Measurements from ENCODE around the gene GAR1.
"Not testable (repeated sequence)": the region's sequence is repeated elsewhere in the genome, so short reads cannot be mapped to it uniquely, and the experiment has no call there.

The GAR1 gene

GRCh38 chr4:109815151-109816081, at the start of gene GAR1:
TSS of gene GAR1 (plus strand) at chr4:109815762. CDS start at chr4:109816165, 403 bp downstream.
- peak; percentile 86 for DNase-seq (ENCODE audit: low spot score)

GRCh38 chr4:109782092-109782491, 33.5 kb upstream of the GAR1 start:
- not testable (repeated sequence) for DNase-seq (ENCODE audit: low spot score)

DNA sequence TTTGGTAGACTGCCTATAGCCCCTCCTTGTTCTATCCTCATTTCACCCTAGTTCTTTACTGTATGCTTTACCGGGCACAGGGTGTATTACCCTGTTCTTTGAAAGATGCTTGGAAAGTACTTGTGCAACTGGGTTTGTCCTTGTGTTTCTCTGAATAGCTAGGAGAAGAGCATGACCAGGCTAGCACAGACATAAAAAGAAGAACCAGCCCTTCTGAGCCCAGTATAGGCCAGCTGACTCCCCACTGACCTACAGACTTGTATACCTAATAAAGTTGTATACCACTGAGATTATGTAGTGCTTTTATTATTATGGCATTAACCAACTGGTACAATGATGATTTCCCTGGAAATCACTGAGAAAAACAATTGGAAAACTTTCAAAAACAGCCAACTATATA, 28.7 kb upstream of the GAR1 start:
- no peak for DNase-seq (ENCODE audit: low spot score)

DNA sequence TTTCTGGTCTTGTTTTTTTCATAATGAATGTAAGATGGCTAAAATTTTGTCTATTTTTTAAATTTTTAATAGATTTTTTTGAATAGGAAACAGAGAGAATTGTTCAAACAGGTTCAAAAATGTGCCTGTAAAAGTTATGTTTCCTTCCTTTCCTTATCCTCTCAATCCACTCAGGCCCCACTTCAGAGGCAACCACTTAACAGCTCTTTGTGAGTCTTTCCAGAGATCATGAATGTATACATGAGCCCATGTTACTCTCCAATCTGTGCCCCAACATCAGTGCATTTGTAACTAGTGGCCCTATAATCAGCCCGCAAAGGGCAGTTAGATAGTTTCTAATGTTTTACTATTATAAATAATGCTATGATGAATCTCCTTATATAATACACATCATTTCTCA, 27.8 kb upstream of the GAR1 start:
- DNase-seq (ENCODE audit: low spot score) = no peak

DNA sequence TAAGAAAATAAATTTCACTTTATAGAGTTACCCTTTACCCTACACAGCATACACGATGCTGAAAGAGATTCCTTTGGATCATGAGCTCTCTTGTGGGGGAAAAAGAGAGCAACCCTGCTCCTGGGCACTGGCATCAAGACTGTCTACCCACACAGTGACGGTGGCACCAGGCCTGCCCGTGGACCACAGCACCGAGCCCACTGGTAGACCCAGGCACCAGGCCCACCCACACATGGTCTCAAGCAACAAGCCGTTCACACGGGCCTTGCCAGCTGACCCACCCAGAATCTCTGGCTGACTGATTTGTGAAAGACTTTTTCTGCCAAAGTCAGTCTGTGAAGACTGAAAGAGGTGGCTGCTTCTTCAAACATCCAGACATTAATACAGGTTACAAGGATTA, 20.5 kb upstream of the GAR1 start:
- DNase-seq (ENCODE audit: low spot score) = no peak

DNA sequence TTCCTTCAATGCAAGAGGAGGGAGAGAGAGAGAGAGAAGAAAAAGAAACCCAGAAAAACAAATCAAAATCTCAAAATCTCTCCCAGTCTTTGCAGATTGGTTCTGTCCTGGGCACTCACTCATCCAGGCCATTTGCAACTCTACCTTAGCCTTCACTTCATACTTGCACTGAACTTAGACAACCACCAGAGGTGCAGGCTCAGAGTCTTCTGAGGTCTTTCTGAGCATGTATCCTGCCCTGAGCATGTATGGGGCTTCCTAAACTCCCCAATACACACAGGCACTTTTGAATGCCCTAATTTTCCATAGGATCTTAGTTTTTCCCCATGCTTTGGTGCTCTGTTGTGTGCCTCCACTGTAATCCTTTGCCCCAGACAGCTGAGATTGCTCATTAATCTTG, 16.7 kb upstream of the GAR1 start:
- no peak for DNase-seq (ENCODE audit: low spot score)

DNA sequence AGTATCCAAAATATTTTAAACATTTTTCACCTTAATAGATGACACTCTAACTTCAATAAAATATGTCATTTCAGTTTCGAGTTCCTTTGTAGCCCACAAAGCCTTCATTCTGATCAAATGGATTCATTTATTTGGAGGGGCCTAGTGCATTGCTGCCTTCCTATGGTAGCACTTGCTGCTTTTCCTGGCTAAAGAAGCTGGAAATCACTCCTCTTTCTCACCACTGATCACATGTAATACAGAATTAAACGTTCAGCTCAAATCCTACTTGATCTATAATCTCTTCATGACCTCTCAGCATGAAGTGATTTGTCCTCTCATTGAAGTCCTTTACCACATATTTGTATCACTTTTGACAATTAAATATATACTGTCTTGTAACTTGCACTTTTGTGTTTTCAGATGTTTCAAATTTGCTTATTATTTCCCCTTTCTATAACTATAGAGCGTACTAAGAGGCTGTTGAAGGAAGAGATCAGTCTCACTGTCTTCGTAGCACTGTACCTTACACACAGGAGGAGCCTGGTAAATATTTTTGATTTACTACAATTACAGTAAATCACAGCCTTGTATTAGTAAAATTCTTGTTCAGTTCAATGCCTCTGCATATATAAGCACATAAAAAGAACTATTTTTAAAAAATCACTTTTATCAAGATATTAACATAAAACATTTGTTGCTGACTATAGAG, 14.3 kb upstream of the GAR1 start:
- no peak for DNase-seq (ENCODE audit: low spot score)

DNA sequence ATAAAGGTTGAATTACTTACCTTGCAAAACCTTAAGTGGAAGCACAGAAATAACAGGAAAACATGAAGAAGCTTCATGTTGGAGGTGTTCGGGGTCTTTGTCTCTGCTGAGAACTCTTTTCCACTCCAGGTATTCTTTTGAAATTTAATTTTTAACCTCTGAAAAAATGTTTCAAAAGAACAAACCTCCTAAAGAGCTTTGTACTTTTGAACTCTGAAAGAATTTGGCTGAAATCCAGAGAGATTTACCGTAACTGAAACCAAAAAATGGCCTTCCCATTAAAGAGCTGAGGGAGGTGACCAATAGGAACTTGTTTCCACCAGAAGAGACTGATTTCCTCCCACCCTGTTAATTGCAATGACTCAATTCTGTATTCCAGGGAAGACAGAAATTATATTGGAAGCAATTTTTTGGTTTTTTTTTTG, 13.7 kb upstream of the GAR1 start, which contains the start of gene CFI:
Gene CFI (minus strand): TSS at position 105 of the 425 bp plus-strand sequence. CDS start 28 bp downstream, at position 77.
- no peak for DNase-seq (ENCODE audit: low spot score)

GRCh38 chr4:109803924-109804571, 11.5 kb upstream of the GAR1 start:
- peak; percentile 13 for DNase-seq (ENCODE audit: low spot score)

GRCh38 chr4:109809655-109810054, 5.9 kb upstream of the GAR1 start:
- DNase-seq (ENCODE audit: low spot score) = no peak

GRCh38 chr4:109810552-109811387, 4.8 kb upstream of the GAR1 start:
- no peak for DNase-seq (ENCODE audit: low spot score)

- DNase-seq (ENCODE audit: low spot score) = no peak
These were observed 3.9 kb upstream of the GAR1 start for GRCh38 chr4:109811707-109812106.

- DNase-seq (ENCODE audit: low spot score) = peak; percentile 33
These were observed 500 bp downstream of the GAR1 start for GRCh38 chr4:109816082-109816442.

DNA sequence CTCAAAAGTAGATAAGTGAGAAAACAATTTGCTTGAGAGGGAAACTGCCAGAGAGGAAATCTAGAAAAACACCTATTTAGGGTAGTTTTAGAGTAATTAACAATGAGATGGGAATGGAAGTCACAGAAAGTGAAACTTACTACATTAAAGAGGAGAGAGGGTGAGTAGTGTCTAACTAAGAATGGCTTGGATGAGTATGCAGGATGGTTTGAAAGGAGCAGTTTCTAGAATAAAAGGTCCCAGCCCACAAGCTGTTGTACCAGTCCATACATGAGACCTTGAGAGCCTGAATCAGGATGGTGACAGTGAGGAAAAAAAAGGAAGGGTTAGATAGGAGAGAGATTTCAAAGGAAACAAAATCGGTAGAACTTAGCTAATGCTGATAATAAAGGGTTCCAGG, 1.3 kb downstream of the GAR1 start:
- DNase-seq (ENCODE audit: low spot score) = no peak

DNA sequence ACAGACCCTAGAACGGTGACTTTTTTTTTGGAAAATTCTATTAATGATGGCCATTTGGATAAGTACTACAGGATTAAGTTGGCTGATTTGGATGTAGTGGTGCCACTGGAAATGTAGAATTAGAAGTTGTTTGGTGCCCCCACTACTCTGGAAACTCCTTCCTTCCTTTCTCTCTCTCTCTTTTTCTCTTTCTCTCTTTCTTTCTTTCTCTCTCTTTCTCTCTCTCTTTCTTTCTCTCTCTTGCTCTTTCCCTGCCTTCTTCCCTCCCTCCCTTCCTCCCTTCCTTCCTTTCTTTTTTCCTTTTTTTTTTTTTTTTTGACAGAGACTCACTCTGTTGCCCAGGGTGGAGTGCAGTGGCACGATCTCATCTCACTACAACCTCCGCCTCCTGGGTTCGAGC, 2.7 kb downstream of the GAR1 start:
- DNase-seq (ENCODE audit: low spot score) = no peak

GRCh38 chr4:109820563-109820962, 5.0 kb downstream of the GAR1 start:
- no peak for DNase-seq (ENCODE audit: low spot score)

- no peak for DNase-seq (ENCODE audit: low spot score)
These were observed 5.6 kb downstream of the GAR1 start for GRCh38 chr4:109821185-109821584.

DNA sequence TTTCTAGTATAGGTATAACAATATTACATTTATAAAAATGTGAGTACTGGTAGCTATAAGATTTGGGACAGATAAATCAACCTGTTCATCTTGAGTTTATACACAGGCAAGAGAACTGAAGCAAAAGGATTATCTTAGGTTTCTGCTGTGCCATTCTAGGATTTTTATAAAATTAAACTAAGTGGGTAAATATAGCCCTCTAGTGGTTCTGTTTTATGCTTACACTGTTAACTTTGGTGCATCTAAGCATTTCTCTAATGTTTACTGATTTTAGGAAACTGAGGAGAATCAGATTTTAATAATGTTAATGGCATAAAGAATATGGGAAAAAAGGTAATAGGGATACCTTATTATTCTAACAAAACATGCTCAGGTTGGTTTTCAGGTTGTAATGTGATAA, 11.2 kb downstream of the GAR1 start:
- peak; percentile 18 for DNase-seq (ENCODE audit: low spot score)

GRCh38 chr4:109827672-109828071, 12.1 kb downstream of the GAR1 start, which contains the start of gene RRH:
TSS of gene RRH (plus strand) at chr4:109827972. CDS start at chr4:109828028, 56 bp downstream.
- DNase-seq (ENCODE audit: low spot score) = no peak

- DNase-seq (ENCODE audit: low spot score) = no peak
These were observed 18.2 kb downstream of the GAR1 start for GRCh38 chr4:109833756-109834155.

- DNase-seq (ENCODE audit: low spot score) = no peak
These were observed 21.4 kb downstream of the GAR1 start for GRCh38 chr4:109836985-109837384.
